Measurements from ENCODE around the gene ZNF625.

ZNF625 gene

GRCh38 chr19:12139269-12139668 lies 17.3 kb downstream of the ZNF625 start:
- CTCF ChIA-PET = interaction anchor here (0.6 to 3.0 kb wide), 2 partner anchors 80 to 258 kb away, joined by 3 to 22 read pairs; no protein-coding TSS in a partner anchor
- H3K27ac ChIP-seq = peak overlapping the region; percentile 86

GRCh38 chr19:12137221-12137940 lies 19.2 kb downstream of the ZNF625 start:
- DNase-seq (ENCODE audit: low spot score) = no peak
- no peak overlapping the region for H3K27ac ChIP-seq
- CTCF ChIA-PET = interaction anchor here (0.7 to 1.8 kb wide), 2 partner anchors 78 to 85 kb away, joined by 3 to 8 read pairs; no protein-coding TSS in a partner anchor
- POLR2A ChIA-PET (ENCODE audit: low non-redundant PET) = interaction anchor here (0.6 kb wide), 1 partner anchor 207 kb away, joined by 4 read pairs; no protein-coding TSS in a partner anchor
- TF ChIP-seq, protein P1, sequence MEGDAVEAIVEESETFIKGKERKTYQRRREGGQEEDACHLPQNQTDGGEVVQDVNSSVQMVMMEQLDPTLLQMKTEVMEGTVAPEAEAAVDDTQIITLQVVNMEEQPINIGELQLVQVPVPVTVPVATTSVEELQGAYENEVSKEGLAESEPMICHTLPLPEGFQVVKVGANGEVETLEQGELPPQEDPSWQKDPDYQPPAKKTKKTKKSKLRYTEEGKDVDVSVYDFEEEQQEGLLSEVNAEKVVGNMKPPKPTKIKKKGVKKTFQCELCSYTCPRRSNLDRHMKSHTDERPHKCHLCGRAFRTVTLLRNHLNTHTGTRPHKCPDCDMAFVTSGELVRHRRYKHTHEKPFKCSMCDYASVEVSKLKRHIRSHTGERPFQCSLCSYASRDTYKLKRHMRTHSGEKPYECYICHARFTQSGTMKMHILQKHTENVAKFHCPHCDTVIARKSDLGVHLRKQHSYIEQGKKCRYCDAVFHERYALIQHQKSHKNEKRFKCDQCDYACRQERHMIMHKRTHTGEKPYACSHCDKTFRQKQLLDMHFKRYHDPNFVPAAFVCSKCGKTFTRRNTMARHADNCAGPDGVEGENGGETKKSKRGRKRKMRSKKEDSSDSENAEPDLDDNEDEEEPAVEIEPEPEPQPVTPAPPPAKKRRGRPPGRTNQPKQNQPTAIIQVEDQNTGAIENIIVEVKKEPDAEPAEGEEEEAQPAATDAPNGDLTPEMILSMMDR (conservative IDR thresholded peaks at IDR 0.05; ENCODE audit: low read depth) = no peak

More at GRCh38 chr19:12139269-12139668, 17.3 kb downstream of the ZNF625 start:
- TF ChIP-seq, protein P1 (conservative IDR thresholded peaks at IDR 0.05; ENCODE audit: low read depth) = no peak
- POLR2A ChIA-PET (ENCODE audit: low non-redundant PET) = no interaction called here
- no peak for DNase-seq (ENCODE audit: low spot score)

GRCh38 chr19:12133069-12133468 lies 23.5 kb downstream of the ZNF625 start:
- POLR2A ChIA-PET (ENCODE audit: low non-redundant PET) = no interaction called here
- DNase-seq (ENCODE audit: low spot score) = no peak
- TF ChIP-seq, protein P1 (conservative IDR thresholded peaks at IDR 0.05; ENCODE audit: low read depth) = no peak
- no peak overlapping the region for H3K27ac ChIP-seq
- CTCF ChIA-PET = no interaction called here

- no peak for DNase-seq (ENCODE audit: low spot score)
- POLR2A ChIA-PET (ENCODE audit: low non-redundant PET) = no interaction called here
- CTCF ChIA-PET = interaction anchor here (0.6 kb wide), 1 partner anchor 10 kb away, joined by 3 read pairs; no protein-coding TSS in a partner anchor
Observed at GRCh38 chr19:12126707-12127106, 29.8 kb downstream of the ZNF625 start.

DNA sequence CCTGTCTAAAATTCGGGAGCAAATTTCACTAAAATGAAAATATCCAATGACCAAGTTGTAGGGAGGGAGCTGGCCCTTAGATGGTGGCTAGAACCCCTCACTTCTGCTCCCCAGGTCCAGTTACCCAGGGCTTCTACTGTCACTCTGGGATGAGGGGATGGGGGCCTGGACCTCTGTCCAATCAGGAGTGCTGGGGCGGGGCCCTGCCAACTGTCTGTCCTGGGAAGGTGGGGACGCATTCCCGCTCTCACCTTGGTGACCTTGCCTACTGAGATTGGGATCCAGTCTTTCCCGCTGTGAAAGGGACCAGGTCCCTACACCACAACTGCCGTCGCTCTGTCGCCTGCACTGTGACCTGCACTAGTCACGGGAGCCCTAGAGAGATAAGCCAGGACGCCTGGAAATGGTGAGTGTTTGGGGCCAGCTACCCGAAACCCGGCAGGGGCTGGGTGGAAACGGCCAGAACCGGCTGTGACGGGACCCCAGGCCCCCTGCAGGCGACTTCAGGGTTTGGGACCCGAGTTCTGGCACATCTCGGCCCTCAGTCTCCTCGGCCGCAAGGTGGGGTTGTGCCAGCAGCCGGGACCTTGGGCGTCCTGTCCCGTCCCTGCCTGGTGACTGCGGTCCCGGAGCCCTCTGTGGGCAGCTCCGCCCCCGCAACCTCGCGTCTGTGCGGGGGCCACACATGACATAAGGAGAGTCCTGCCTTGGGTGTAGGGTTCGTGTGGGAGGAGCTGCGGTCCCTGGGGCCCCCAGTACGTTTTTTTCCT lies 39.1 kb downstream of the ZNF625 start:
- no peak overlapping the region for H3K27ac ChIP-seq
- CTCF ChIA-PET = interaction anchor here (0.7 kb wide), 1 partner anchor 9 kb away, joined by 3 read pairs; no protein-coding TSS in a partner anchor
- POLR2A ChIA-PET (ENCODE audit: low non-redundant PET) = no interaction called here
- TF ChIP-seq, protein P1 (conservative IDR thresholded peaks at IDR 0.05; ENCODE audit: low read depth) = no peak
- no peak for DNase-seq (ENCODE audit: low spot score)

More at GRCh38 chr19:12126707-12127106, 29.8 kb downstream of the ZNF625 start:
- no peak overlapping the region for H3K27ac ChIP-seq
- TF ChIP-seq, protein P1 (conservative IDR thresholded peaks at IDR 0.05; ENCODE audit: low read depth) = peak; percentile 44

- TF ChIP-seq, protein P1 (conservative IDR thresholded peaks at IDR 0.05; ENCODE audit: low read depth) = no peak
- ChIA-PET CTCF (no interaction called here), POLR2A (ENCODE audit: low non-redundant PET) (no interaction called here)
- no peak for DNase-seq (ENCODE audit: low spot score)
- H3K27ac ChIP-seq = no peak overlapping the region
Observed at GRCh38 chr19:12113121-12113520, 43.4 kb downstream of the ZNF625 start.
